Measurements from ENCODE around the gene RARB.

Gene RARB

DNA sequence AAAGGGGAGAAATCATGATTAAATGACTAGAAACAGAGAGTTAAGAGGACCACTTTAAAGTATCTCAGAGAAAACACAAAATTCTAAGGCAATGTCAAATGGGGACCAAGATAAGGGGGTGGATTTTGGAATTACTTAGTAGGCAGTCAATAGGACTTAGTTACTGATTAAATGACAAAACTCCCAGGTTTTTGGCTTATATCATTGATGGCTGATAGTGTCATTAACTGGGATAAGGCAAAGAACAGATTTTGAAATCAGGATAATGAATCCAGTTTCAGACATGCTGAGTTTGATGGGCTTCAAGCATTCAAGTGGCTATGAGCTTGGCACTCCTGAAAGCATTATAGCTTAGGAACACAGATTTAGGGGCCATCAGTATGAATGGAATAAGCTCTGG lies 182.7 kb downstream of the RARB start:
- H3K4me1 ChIP-seq (ENCODE audit: control insufficient read depth, insufficient read depth, low read length), result no peaks in the 10 kb centered on the region
- POLR2A ChIA-PET, result no interaction called here
- H3K4me3 ChIP-seq (ENCODE audit: low read depth, low read length), result no peak overlapping the region
- no peaks in the 10 kb centered on the region for H3K9me3 ChIP-seq (ENCODE audit: control insufficient read depth, insufficient read depth, low read depth, low read length)
- peaks cover 28 to 72% of the 10 kb centered on the region in 2 experiments for H3K36me3 ChIP-seq (ENCODE audit: control insufficient read depth in 2 of 2, insufficient read depth in 1 of 2, low read length in 2 of 2)
- TF ChIP-seq ZNF48 (tag by site-specific recombination; IDR thresholded peaks at IDR 0.05) (no peak), ZBTB17 (tag by site-specific recombination; IDR thresholded peaks at IDR 0.05) (no peak), ZNF777 (tag by site-specific recombination; IDR thresholded peaks at IDR 0.05; ENCODE audit: borderline replicate concordance) (no peak), ZFP41 (tag by site-specific recombination; IDR thresholded peaks at IDR 0.05; ENCODE audit: borderline replicate concordance) (no peak), REPIN1 (tag by site-specific recombination; IDR thresholded peaks at IDR 0.05; ENCODE audit: low read depth) (no peak), ZNF302 (tag by site-specific recombination; IDR thresholded peaks at IDR 0.05; ENCODE audit: low read depth) (no peak)
- TF ChIP-seq, protein P1, sequence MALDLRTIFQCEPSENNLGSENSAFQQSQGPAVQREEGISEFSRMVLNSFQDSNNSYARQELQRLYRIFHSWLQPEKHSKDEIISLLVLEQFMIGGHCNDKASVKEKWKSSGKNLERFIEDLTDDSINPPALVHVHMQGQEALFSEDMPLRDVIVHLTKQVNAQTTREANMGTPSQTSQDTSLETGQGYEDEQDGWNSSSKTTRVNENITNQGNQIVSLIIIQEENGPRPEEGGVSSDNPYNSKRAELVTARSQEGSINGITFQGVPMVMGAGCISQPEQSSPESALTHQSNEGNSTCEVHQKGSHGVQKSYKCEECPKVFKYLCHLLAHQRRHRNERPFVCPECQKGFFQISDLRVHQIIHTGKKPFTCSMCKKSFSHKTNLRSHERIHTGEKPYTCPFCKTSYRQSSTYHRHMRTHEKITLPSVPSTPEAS (tag by site-specific recombination; IDR thresholded peaks at IDR 0.05), result no peak
- TF ChIP-seq, protein P2, sequence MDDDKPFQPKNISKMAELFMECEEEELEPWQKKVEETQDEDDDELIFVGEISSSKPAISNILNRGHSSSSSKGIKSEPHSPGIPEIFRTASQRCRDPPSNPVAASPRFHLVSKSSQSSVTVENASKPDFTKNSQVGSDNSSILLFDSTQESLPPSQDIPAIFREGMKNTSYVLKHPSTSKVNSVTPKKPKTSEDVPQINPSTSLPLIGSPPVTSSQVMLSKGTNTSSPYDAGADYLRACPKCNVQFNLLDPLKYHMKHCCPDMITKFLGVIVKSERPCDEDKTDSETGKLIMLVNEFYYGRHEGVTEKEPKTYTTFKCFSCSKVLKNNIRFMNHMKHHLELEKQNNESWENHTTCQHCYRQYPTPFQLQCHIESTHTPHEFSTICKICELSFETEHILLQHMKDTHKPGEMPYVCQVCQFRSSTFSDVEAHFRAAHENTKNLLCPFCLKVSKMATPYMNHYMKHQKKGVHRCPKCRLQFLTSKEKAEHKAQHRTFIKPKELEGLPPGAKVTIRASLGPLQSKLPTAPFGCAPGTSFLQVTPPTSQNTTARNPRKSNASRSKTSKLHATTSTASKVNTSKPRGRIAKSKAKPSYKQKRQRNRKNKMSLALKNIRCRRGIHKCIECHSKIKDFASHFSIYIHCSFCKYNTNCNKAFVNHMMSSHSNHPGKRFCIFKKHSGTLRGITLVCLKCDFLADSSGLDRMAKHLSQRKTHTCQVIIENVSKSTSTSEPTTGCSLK (tag by site-specific recombination; IDR thresholded peaks at IDR 0.05), result no peak
- TF ChIP-seq, protein P3, sequence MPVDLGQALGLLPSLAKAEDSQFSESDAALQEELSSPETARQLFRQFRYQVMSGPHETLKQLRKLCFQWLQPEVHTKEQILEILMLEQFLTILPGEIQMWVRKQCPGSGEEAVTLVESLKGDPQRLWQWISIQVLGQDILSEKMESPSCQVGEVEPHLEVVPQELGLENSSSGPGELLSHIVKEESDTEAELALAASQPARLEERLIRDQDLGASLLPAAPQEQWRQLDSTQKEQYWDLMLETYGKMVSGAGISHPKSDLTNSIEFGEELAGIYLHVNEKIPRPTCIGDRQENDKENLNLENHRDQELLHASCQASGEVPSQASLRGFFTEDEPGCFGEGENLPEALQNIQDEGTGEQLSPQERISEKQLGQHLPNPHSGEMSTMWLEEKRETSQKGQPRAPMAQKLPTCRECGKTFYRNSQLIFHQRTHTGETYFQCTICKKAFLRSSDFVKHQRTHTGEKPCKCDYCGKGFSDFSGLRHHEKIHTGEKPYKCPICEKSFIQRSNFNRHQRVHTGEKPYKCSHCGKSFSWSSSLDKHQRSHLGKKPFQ (tag by site-specific recombination; IDR thresholded peaks at IDR 0.05), result no peak
- CTCF ChIA-PET, result no interaction called here
- no peak overlapping the region for H3K27ac ChIP-seq (ENCODE audit: extremely low read depth, low read depth, low read length)

DNA sequence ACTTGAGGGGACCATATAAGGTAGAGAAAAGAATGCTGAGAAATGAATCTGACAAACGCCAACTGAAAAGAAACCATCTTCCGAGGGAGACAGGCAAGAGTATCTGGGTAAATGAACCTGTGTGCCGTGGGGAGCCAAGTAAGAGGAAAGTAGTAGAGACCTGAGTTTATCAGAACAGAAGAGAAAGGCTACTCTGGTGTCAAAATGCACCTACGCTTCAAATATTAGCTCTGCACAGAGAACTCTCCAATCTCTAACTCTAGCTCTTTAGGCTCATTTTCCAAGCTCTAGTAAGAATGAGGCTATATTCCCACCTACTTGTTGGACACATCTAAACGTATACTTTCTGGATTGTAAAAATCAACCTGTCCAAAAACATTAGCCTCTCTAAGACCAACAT lies 183.1 kb downstream of the RARB start:
- POLR2A ChIA-PET, result no interaction called here
- CTCF ChIA-PET, result no interaction called here
- peaks cover 30 to 73% of the 10 kb centered on the region in 2 experiments for H3K36me3 ChIP-seq (ENCODE audit: control insufficient read depth in 2 of 2, insufficient read depth in 1 of 2, low read length in 2 of 2)

DNA sequence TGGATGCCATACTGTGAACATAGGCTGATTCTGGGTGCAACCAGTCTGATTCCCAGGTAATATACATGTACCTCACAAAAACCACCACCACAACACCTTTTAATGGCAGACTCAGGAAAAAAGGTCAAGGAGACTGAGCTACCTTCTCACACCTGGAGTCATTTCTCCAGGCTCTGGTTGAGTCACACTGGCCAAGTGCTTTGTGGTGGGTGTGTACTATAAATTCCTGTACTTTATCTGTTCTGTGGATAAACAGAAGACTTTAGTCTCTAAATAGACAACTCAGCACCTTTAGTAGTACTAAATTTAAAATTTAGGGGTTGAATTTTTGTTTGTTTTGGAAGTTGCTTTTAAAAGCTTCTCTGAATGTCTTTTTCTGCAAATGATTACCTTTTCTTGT lies 190.0 kb downstream of the RARB start:
- Histone ChIP-seq H3K27ac (ENCODE audit: extremely low read depth, low read depth, low read length) (no peak overlapping the region), H3K4me1 (ENCODE audit: control insufficient read depth, insufficient read depth, low read length) (no peaks in the 10 kb centered on the region), H3K9me3 (ENCODE audit: control insufficient read depth, insufficient read depth, low read depth, low read length) (no peaks in the 10 kb centered on the region), H3K4me3 (ENCODE audit: low read depth, low read length) (no peak overlapping the region), H3K36me3 (ENCODE audit: control insufficient read depth in 2 of 2, insufficient read depth in 1 of 2, low read length in 2 of 2) (peaks cover 23 to 70% of the 10 kb centered on the region in 2 experiments)
- POLR2A ChIA-PET, result no interaction called here
- TF ChIP-seq RBAK (tag by site-specific recombination; IDR thresholded peaks at IDR 0.05) (no peak), ZNF510 (tag by site-specific recombination; IDR thresholded peaks at IDR 0.05; ENCODE audit: insufficient replicate concordance) (no peak), ZFP69B (tag by site-specific recombination; IDR thresholded peaks at IDR 0.05) (no peak), ZNF529 (tag by site-specific recombination; IDR thresholded peaks at IDR 0.05; ENCODE audit: insufficient replicate concordance) (no peak), ZNF114 (tag by site-specific recombination; IDR thresholded peaks at IDR 0.05) (no peak), ZNF701 (tag by site-specific recombination; IDR thresholded peaks at IDR 0.05) (no peak), OSR2 (tag by site-specific recombination; IDR thresholded peaks at IDR 0.05) (no peak), ZNF274 (IDR thresholded peaks at IDR 0.05; ENCODE audit: low read length) (no peak), ZNF274 (tag by site-specific recombination; IDR thresholded peaks at IDR 0.05; ENCODE audit: borderline replicate concordance) (no peak), ZNF248 (tag by site-specific recombination; IDR thresholded peaks at IDR 0.05) (no peak), ZNF677 (tag by site-specific recombination; IDR thresholded peaks at IDR 0.05) (no peak)
- TF ChIP-seq, protein P4, sequence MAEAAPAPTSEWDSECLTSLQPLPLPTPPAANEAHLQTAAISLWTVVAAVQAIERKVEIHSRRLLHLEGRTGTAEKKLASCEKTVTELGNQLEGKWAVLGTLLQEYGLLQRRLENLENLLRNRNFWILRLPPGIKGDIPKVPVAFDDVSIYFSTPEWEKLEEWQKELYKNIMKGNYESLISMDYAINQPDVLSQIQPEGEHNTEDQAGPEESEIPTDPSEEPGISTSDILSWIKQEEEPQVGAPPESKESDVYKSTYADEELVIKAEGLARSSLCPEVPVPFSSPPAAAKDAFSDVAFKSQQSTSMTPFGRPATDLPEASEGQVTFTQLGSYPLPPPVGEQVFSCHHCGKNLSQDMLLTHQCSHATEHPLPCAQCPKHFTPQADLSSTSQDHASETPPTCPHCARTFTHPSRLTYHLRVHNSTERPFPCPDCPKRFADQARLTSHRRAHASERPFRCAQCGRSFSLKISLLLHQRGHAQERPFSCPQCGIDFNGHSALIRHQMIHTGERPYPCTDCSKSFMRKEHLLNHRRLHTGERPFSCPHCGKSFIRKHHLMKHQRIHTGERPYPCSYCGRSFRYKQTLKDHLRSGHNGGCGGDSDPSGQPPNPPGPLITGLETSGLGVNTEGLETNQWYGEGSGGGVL (tag by site-specific recombination; IDR thresholded peaks at IDR 0.05), result no peak
- TF ChIP-seq, protein P5, sequence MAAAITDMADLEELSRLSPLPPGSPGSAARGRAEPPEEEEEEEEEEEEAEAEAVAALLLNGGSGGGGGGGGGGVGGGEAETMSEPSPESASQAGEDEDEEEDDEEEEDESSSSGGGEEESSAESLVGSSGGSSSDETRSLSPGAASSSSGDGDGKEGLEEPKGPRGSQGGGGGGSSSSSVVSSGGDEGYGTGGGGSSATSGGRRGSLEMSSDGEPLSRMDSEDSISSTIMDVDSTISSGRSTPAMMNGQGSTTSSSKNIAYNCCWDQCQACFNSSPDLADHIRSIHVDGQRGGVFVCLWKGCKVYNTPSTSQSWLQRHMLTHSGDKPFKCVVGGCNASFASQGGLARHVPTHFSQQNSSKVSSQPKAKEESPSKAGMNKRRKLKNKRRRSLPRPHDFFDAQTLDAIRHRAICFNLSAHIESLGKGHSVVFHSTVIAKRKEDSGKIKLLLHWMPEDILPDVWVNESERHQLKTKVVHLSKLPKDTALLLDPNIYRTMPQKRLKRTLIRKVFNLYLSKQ (tag by site-specific recombination; IDR thresholded peaks at IDR 0.05; ENCODE audit: borderline replicate concordance), result no peak
- CTCF ChIA-PET, result interaction anchor here (0.5 kb wide), 1 partner anchor 214 kb away, joined by 3 read pairs; no protein-coding TSS in a partner anchor

More for the DNA sequence above, 183.1 kb downstream of the RARB start:
- H3K27ac ChIP-seq (ENCODE audit: extremely low read depth, low read depth, low read length), result no peak overlapping the region
- no peaks in the 10 kb centered on the region for H3K9me3 ChIP-seq (ENCODE audit: control insufficient read depth, insufficient read depth, low read depth, low read length)
- H3K4me3 ChIP-seq (ENCODE audit: low read depth, low read length), result no peak overlapping the region
- no peaks in the 10 kb centered on the region for H3K4me1 ChIP-seq (ENCODE audit: control insufficient read depth, insufficient read depth, low read length)
- TF ChIP-seq ZNF37A (tag by site-specific recombination; IDR thresholded peaks at IDR 0.05) (no peak), ZNF623 (tag by site-specific recombination; IDR thresholded peaks at IDR 0.05) (no peak), ZNF624 (tag by site-specific recombination; IDR thresholded peaks at IDR 0.05) (no peak), TRIM28 (IDR thresholded peaks at IDR 0.05; ENCODE audit: borderline replicate concordance, low read length) (no peak)
